ENCODE measurements around the gene AMBRA1. TPM values are rescaled to one million over a fixed set of nuclear protein-coding genes. Genes with fewer than 3 reads are reported as not detected.
"Not testable (repeated sequence)": the region's sequence is repeated elsewhere in the genome, so short reads cannot be mapped to it uniquely, and the experiment has no call there.

Gene AMBRA1
- total and polyA plus RNA-seq, 2 of the 8 experiments (the other 6 are each of a cell fraction or from before 2014, with no cell fraction given): 14.2 to 37.4 TPM

- H4K20me1 ChIP-seq (replicated peaks in 1 of 2; ENCODE audit: control insufficient read depth in 1 of 2, insufficient read depth in 2 of 2, low read length in 2 of 2): not testable (repeated sequence)
These were observed 10.3 kb downstream of the AMBRA1 start for GRCh38 chr11:46583513-46583912.

More at GRCh38 chr11:46583513-46583912, 10.3 kb downstream of the AMBRA1 start:
- H3K4me1 ChIP-seq (replicated peaks in 1 of 4; ENCODE audit: control insufficient read depth in 3 of 4, insufficient read depth in 4 of 4, low read length in 3 of 4); H2BK20ac ChIP-seq (ENCODE audit: low read length); H2BK5ac ChIP-seq (ENCODE audit: low read depth, low read length); H2AK5ac ChIP-seq (ENCODE audit: low read depth, low read length); H3K27me3 ChIP-seq (replicated peaks in 1 of 4; ENCODE audit: control insufficient read depth in 3 of 4, extremely low read depth in 1 of 4, insufficient read depth in 3 of 4, low read length in 3 of 4); H3K23ac ChIP-seq (ENCODE audit: insufficient read length); H2BK12ac ChIP-seq (ENCODE audit: low read depth, low read length); H3K9me3 ChIP-seq (ENCODE audit: insufficient read depth in 2 of 2, low read depth in 1 of 2, low read length in 1 of 2); FAIRE-seq; DNase-seq (ENCODE audit: low read depth in 1 of 2, low spot score in 2 of 2); H3K14ac ChIP-seq (ENCODE audit: insufficient read length); H3K4me3 ChIP-seq (ENCODE audit: extremely low read depth in 1 of 4, insufficient read depth in 2 of 4, low read depth in 3 of 4, low read length in 4 of 4); H3K56ac ChIP-seq (replicated peaks; ENCODE audit: insufficient read length, low read depth, low read length); H2AFZ ChIP-seq (ENCODE audit: low read length); H2BK120ac ChIP-seq (replicated peaks; ENCODE audit: low read depth, low read length); H4K91ac ChIP-seq (replicated peaks; ENCODE audit: insufficient read length, low read length); H3K4me2 ChIP-seq (ENCODE audit: insufficient read depth in 1 of 2, low read depth in 2 of 2, low read length in 2 of 2); H4K8ac ChIP-seq (ENCODE audit: extremely low read depth, insufficient read depth, low read length); H3K18ac ChIP-seq (ENCODE audit: extremely low read depth, low read length); H3K36me3 ChIP-seq (ENCODE audit: control insufficient read depth in 2 of 4, insufficient read depth in 4 of 4, low read length in 3 of 4); H3K27ac ChIP-seq (ENCODE audit: low read depth, low read length); H3K4ac ChIP-seq (replicated peaks; ENCODE audit: insufficient read length, low read depth, low read length); CTCF ChIA-PET (ENCODE audit: partially characterized antibody); H3K9ac ChIP-seq (replicated peaks in 1 of 4; ENCODE audit: extremely low read depth in 1 of 4, low read depth in 3 of 4, low read length in 3 of 4); POLR2A ChIA-PET (ENCODE audit: partially characterized antibody); H2BK15ac ChIP-seq (ENCODE audit: low read length); H3K23me2 ChIP-seq (ENCODE audit: low read depth, low read length); H3K79me1 ChIP-seq (ENCODE audit: low read depth, low read length); H4K5ac ChIP-seq (ENCODE audit: insufficient read length, low read depth, low read length): not testable (repeated sequence)
- H3K79me2 ChIP-seq (ENCODE audit: control insufficient read depth in 1 of 2, insufficient read depth in 2 of 2, low read length in 2 of 2): peaks cover 0 to 71% of the 10 kb centered on the region in 2 experiments
- WGBS, 2 experiments (ENCODE audit: extremely low coverage in 1 of 2, insufficient coverage in 1 of 2, insufficient read length in 1 of 2, insufficient replicate concordance in 2 of 2, low coverage in 1 of 2, low lambda C conversion rate in 2 of 2, missing lambda C conversion rate in 1 of 2): 100% methylated on average over 1 of the region's 1 CpG; no CpG with 5 or more reads in 1 of the 2 experiments

Measured in H1 (cell line).